ENCODE results near the gene GABRA5.
A peak's percentile ranks its signal among the peaks of the same experiment; 100 is the strongest.

GABRA5 gene

GRCh38 chr15:26844901-26845300, 22.0 kb upstream of the GABRA5 start:
- no peak overlapping the region for H3K4me3 ChIP-seq (ENCODE audit: low read depth, low read length)
- no peak for DNase-seq (ENCODE audit: low read depth)
- no peak for TF ChIP-seq CTCF (IDR thresholded peaks at IDR 0.05; ENCODE audit: low read depth, low read length, missing control alignments)

- TF ChIP-seq CTCF (IDR thresholded peaks at IDR 0.05; ENCODE audit: low read depth, low read length, missing control alignments): no peak
- DNase-seq (ENCODE audit: low read depth): no peak
These were observed 18.4 kb upstream of the GABRA5 start for GRCh38 chr15:26848498-26848897.

GRCh38 chr15:26850161-26850560, 16.7 kb upstream of the GABRA5 start:
- TF ChIP-seq CTCF (IDR thresholded peaks at IDR 0.05; ENCODE audit: low read depth, low read length, missing control alignments): no peak
- no peak overlapping the region for H3K4me3 ChIP-seq (ENCODE audit: low read depth, low read length)
- no peak for DNase-seq (ENCODE audit: low read depth)

More at GRCh38 chr15:26848498-26848897, 18.4 kb upstream of the GABRA5 start:
- H3K4me3 ChIP-seq (ENCODE audit: low read depth, low read length): no peak overlapping the region

GRCh38 chr15:26852980-26853379, 13.9 kb upstream of the GABRA5 start:
- H3K4me3 ChIP-seq (ENCODE audit: low read depth, low read length): no peak overlapping the region
- TF ChIP-seq CTCF (IDR thresholded peaks at IDR 0.05; ENCODE audit: low read depth, low read length, missing control alignments): no peak
- DNase-seq (ENCODE audit: low read depth): no peak

GRCh38 chr15:26854435-26854834, 12.4 kb upstream of the GABRA5 start:
- no peak for DNase-seq (ENCODE audit: low read depth)
- H3K4me3 ChIP-seq (ENCODE audit: low read depth, low read length): no peak overlapping the region
- TF ChIP-seq CTCF (IDR thresholded peaks at IDR 0.05; ENCODE audit: low read depth, low read length, missing control alignments): no peak

- peak; percentile 23 for TF ChIP-seq CTCF (IDR thresholded peaks at IDR 0.05; ENCODE audit: low read depth, low read length, missing control alignments)
- no peak for DNase-seq (ENCODE audit: low read depth)
- H3K4me3 ChIP-seq (ENCODE audit: low read depth, low read length): no peak overlapping the region
These were observed 2.1 kb upstream of the GABRA5 start for GRCh38 chr15:26864664-26865191.
